H1 (cell line): Measurements from ENCODE around the gene LSM7. TPM values are rescaled to one million over a fixed set of nuclear protein-coding genes. Genes with fewer than 3 reads are reported as not detected.

ENCODE experiments used
- CTCF ChIA-PET: fragments of 300-600 bp; sonication (Branson Sonifier 250); formaldehyde crosslinking; loops from one replicate; lab custom pipeline; 2021; ENCODE audit not compliant: partially characterized antibody; lab: Charles Lee
- POLR2A ChIA-PET: fragments of 300-600 bp; sonication (Branson Sonifier 250); formaldehyde crosslinking; loops from one replicate; lab custom pipeline; 2021; ENCODE audit warnings: inconsistent platforms; ENCODE audit not compliant: partially characterized antibody; lab: Charles Lee
- DNase-seq, 2 experiments: peaks; one replicate each; pipeline versions ENCODE4 v3.0.0 to v3.0.0-alpha.2; 2010 to 2022; ENCODE audit warnings: low spot score in 2 of 2, low read depth in 1 of 2, mixed read lengths in 1 of 2
- FAIRE-seq: peaks from 2 replicates; lab custom pipeline; 2011; peaks lifted over from hg19 to GRCh38; lab: Jason Lieb, UNC
- H2AFZ ChIP-seq: 2 replicates; pipeline ENCODE4 v1.8.1; 2012; ENCODE audit warnings: low read length, inconsistent platforms
- H2AK5ac ChIP-seq: 2 replicates; pipeline ENCODE4 v1.6.1; 2013; ENCODE audit warnings: low read depth, low read length
- H2BK120ac ChIP-seq: replicated peaks from 2 replicates; pipeline ENCODE3; 2013; ENCODE audit warnings: low read depth, low read length, inconsistent platforms
- H2BK12ac ChIP-seq: 2 replicates; pipeline ENCODE4 v1.6.1; 2013; ENCODE audit warnings: low read depth, low read length
- H2BK15ac ChIP-seq: 2 replicates; pipeline ENCODE4 v1.6.1; 2013; ENCODE audit warnings: low read length
- H2BK20ac ChIP-seq: 2 replicates; pipeline ENCODE4 v1.6.1; 2013; ENCODE audit warnings: low read length
- H2BK5ac ChIP-seq: 2 replicates; pipeline ENCODE4 v1.6.1; 2013; ENCODE audit warnings: low read depth, low read length
- H3K14ac ChIP-seq: 2 replicates; pipeline ENCODE4 v1.6.1; 2013; ENCODE audit warnings: inconsistent platforms; ENCODE audit not compliant: insufficient read length
- H3K18ac ChIP-seq: 2 replicates; pipeline ENCODE4 v1.6.1; 2013; ENCODE audit warnings: low read length; ENCODE audit errors: extremely low read depth
- H3K23ac ChIP-seq: 2 replicates; pipeline ENCODE4 v1.6.1; 2013; ENCODE audit warnings: inconsistent platforms; ENCODE audit not compliant: insufficient read length
- H3K23me2 ChIP-seq: 2 replicates; pipeline ENCODE4 v1.6.1; 2013; ENCODE audit warnings: low read depth, low read length
- H3K27ac ChIP-seq: 2 replicates; pipeline ENCODE4 v1.6.1; 2011; ENCODE audit warnings: low read depth, low read length, inconsistent platforms
- H3K27me3 ChIP-seq, 4 experiments: replicated peaks in 1 of 4; 1 replicate in 1 of 4; 2 replicates in 3 of 4; pipeline versions ENCODE4 v1.6.1 to v1.8.1; 2011 to 2013; ENCODE audit warnings: low read length in 3 of 4, mild to moderate bottlenecking in 3 of 4, inconsistent platforms in 2 of 4, mixed read lengths in 2 of 4, moderate library complexity in 1 of 4; ENCODE audit not compliant: control insufficient read depth in 3 of 4, insufficient read depth in 3 of 4; ENCODE audit errors: extremely low read depth in 1 of 4
- H3K36me3 ChIP-seq, 4 experiments: 2 replicates each; pipeline versions ENCODE4 v1.6.1 to v1.8.1; 2011 to 2013; ENCODE audit warnings: mild to moderate bottlenecking in 4 of 4, low read length in 3 of 4, moderate library complexity in 2 of 4, control low read depth in 1 of 4, inconsistent platforms in 1 of 4; ENCODE audit not compliant: insufficient read depth in 4 of 4, control insufficient read depth in 2 of 4
- H3K4ac ChIP-seq: replicated peaks from 2 replicates; pipeline ENCODE3; 2013; ENCODE audit warnings: low read length, low read depth, mixed read lengths, inconsistent platforms; ENCODE audit not compliant: insufficient read length
- H3K4me1 ChIP-seq, 4 experiments: replicated peaks in 1 of 4; 1 replicate in 1 of 4; 2 replicates in 3 of 4; pipeline versions ENCODE4 v1.6.1 to v1.8.1; 2011 to 2013; ENCODE audit warnings: low read length in 3 of 4, inconsistent platforms in 2 of 4, mixed read lengths in 1 of 4; ENCODE audit not compliant: insufficient read depth in 4 of 4, control insufficient read depth in 3 of 4
- H3K4me2 ChIP-seq, 2 experiments: 2 replicates each; pipeline versions ENCODE4 v1.6.1 to v1.8.1; 2011 to 2013; ENCODE audit warnings: low read depth in 2 of 2, low read length in 2 of 2, control low read depth in 1 of 2, inconsistent platforms in 1 of 2, mild to moderate bottlenecking in 1 of 2; ENCODE audit not compliant: insufficient read depth in 1 of 2
- H3K4me3 ChIP-seq, 4 experiments: fragments of 200-600, 300-600 bp in 1 of 4; sonication (generic), shearing (Covaris generic), sonication (Bioruptor Twin) in 1 of 4; 2 replicates each; pipeline versions ENCODE4 v1.5.1 to v1.8.1; 2011 to 2016; ENCODE audit warnings: low read length in 4 of 4, low read depth in 3 of 4, control low read depth in 2 of 4, inconsistent platforms in 2 of 4, mild to moderate bottlenecking in 2 of 4, mixed read lengths in 1 of 4, moderate library complexity in 1 of 4; ENCODE audit not compliant: insufficient read depth in 2 of 4; ENCODE audit errors: extremely low read depth in 1 of 4
- H3K56ac ChIP-seq: replicated peaks from 2 replicates; pipeline ENCODE3; 2013; ENCODE audit warnings: low read depth, mild to moderate bottlenecking, mixed read lengths, low read length, inconsistent platforms; ENCODE audit not compliant: insufficient read length
- H3K79me1 ChIP-seq: 2 replicates; pipeline ENCODE4 v1.6.1; 2013; ENCODE audit warnings: low read depth, low read length, control low read depth
- H3K79me2 ChIP-seq, 2 experiments: 2 replicates each; pipeline versions ENCODE4 v1.6.1 to v1.8.1; 2012 to 2013; ENCODE audit warnings: low read length in 2 of 2, mild to moderate bottlenecking in 2 of 2, inconsistent platforms in 1 of 2; ENCODE audit not compliant: insufficient read depth in 2 of 2, control insufficient read depth in 1 of 2
- H3K9ac ChIP-seq, 4 experiments: replicated peaks in 1 of 4; 1 replicate in 1 of 4; 2 replicates in 3 of 4; pipeline versions ENCODE4 v1.6.1 to v1.8.1; 2011 to 2013; ENCODE audit warnings: low read depth in 3 of 4, low read length in 3 of 4, control low read depth in 2 of 4, mild to moderate bottlenecking in 2 of 4, moderate library complexity in 2 of 4, inconsistent platforms in 1 of 4; ENCODE audit errors: extremely low read depth in 1 of 4
- H3K9me3 ChIP-seq, 2 experiments: 2 replicates each; pipeline versions ENCODE4 v1.6.1 to v1.8.1; 2012 to 2013; ENCODE audit warnings: mild to moderate bottlenecking in 2 of 2, moderate library complexity in 2 of 2, control low read depth in 1 of 2, inconsistent platforms in 1 of 2, low read depth in 1 of 2, low read length in 1 of 2, mixed read lengths in 1 of 2; ENCODE audit not compliant: insufficient read depth in 2 of 2
- H4K20me1 ChIP-seq, 2 experiments: replicated peaks in 1 of 2; 2 replicates each; pipeline versions ENCODE3 to v1.8.1; 2011 to 2013; ENCODE audit warnings: inconsistent platforms in 2 of 2, low read length in 2 of 2, mild to moderate bottlenecking in 1 of 2; ENCODE audit not compliant: insufficient read depth in 2 of 2, control insufficient read depth in 1 of 2
- H4K5ac ChIP-seq: 2 replicates; pipeline ENCODE4 v1.6.1; 2013; ENCODE audit warnings: low read length, low read depth, mixed read lengths, inconsistent platforms; ENCODE audit not compliant: insufficient read length
- H4K8ac ChIP-seq: 2 replicates; pipeline ENCODE4 v1.8.0; 2013; ENCODE audit warnings: mild to moderate bottlenecking, moderate library complexity, low read length, inconsistent platforms; ENCODE audit not compliant: insufficient read depth; ENCODE audit errors: extremely low read depth
- H4K91ac ChIP-seq: replicated peaks from 2 replicates; pipeline ENCODE3; 2013; ENCODE audit warnings: low read length, mixed read lengths, inconsistent platforms; ENCODE audit not compliant: insufficient read length
- FOSL1 ChIP-seq: IDR thresholded peaks from 2 replicates; pipeline ENCODE4 v1.6.1; 2011; ENCODE audit warnings: mild to moderate bottlenecking, low read depth, low read length, moderate library complexity; ENCODE audit not compliant: insufficient read depth
- KDM1A ChIP-seq: fragments of 200-600, 300-600 bp; sonication (generic); IDR thresholded peaks from 2 replicates; pipeline ENCODE4 v1.7.1; 2016; ENCODE audit warnings: mild to moderate bottlenecking, low read length, borderline replicate concordance
- POU5F1 ChIP-seq: IDR thresholded peaks from 2 replicates; pipeline ENCODE4 v1.6.1; 2011; ENCODE audit warnings: low read depth, mild to moderate bottlenecking, low read length, moderate library complexity
- RAD21 ChIP-seq, 2 experiments: IDR thresholded peaks in 1 of 2; conservative IDR thresholded peaks in 1 of 2; 2 replicates each; pipeline ENCODE4 v1.6.1; 2011; ENCODE audit warnings: low read depth in 2 of 2, low read length in 2 of 2, improper control_type of control experiment in 1 of 2, inconsistent platforms in 1 of 2, mild to moderate bottlenecking in 1 of 2, moderate library complexity in 1 of 2
- RBBP5 ChIP-seq: IDR thresholded peaks from 2 replicates; pipeline ENCODE4 v1.7.1; 2012; ENCODE audit warnings: low read depth, mild to moderate bottlenecking, inconsistent platforms, low read length, moderate library complexity, borderline replicate concordance
- RFX5 ChIP-seq: IDR thresholded peaks from 2 replicates; pipeline ENCODE4 v1.6.1; 2011; ENCODE audit warnings: low read depth, low read length, improper control_type of control experiment, borderline replicate concordance
- SRF ChIP-seq: IDR thresholded peaks from 2 replicates; pipeline ENCODE4 v1.6.1; 2011; ENCODE audit warnings: mild to moderate bottlenecking, low read depth, low read length, moderate library complexity
- YY1 ChIP-seq: IDR thresholded peaks from 2 replicates; pipeline ENCODE4 v1.6.1; 2011; ENCODE audit warnings: low read depth, mild to moderate bottlenecking, low read length
- WGBS, 2 experiments: shearing (Covaris generic) in 1 of 2; methylation state at CpG; one replicate each; pipeline versions ENCODE4 v1.1.6 to v1.1.7; 2013 to 2015; ENCODE audit warnings: low lambda C conversion rate in 2 of 2, mixed read lengths in 2 of 2, inconsistent platforms in 1 of 2, low coverage in 1 of 2, missing lambda C conversion rate in 1 of 2; ENCODE audit not compliant: insufficient replicate concordance in 2 of 2, insufficient coverage in 1 of 2, insufficient read length in 1 of 2; ENCODE audit errors: extremely low coverage in 1 of 2, missing lambda C conversion rate in 1 of 2; 5-methylcytosine and 5-hydroxymethylcytosine counted together
- polyA plus RNA-seq, 7 experiments: library from polyadenylated mRNA; depleted of rRNA in 3 of 7; stranded (reverse) in 5 of 7; unstranded in 2 of 7; fragments of >200 nt in 5 of 7; fragments of 200-250 nt in 2 of 7; gene quantifications; 1 replicate in 5 of 7; 2 replicates in 1 of 7; 4 replicates in 1 of 7; pipeline versions ENCODE4 v1.2.1 to v1.2.3, GENCODE V29; 2011 to 2013; ENCODE audit warnings: missing spikeins in 2 of 7, mixed read lengths in 2 of 7
- total RNA-seq: library from RNA; stranded (reverse); fragmentation: NEBNext Ultra II Directional; extraction: Animal tissue kit (Norgen Biotek cat#: 25700); gene quantifications from 2 replicates; pipeline ENCODE4 v1.2.1, GENCODE V29; 2021
- TF ChIP-seq, protein P1 (sequence below): IDR thresholded peaks from 2 replicates; pipeline ENCODE4 v1.6.1; 2012; ENCODE audit warnings: inconsistent platforms

LSM7 gene
- total and polyA plus RNA-seq, 2 of the 8 experiments (the other 6 are each of a cell fraction or from before 2014, with no cell fraction given): 228 to 1,335 TPM

DNA sequence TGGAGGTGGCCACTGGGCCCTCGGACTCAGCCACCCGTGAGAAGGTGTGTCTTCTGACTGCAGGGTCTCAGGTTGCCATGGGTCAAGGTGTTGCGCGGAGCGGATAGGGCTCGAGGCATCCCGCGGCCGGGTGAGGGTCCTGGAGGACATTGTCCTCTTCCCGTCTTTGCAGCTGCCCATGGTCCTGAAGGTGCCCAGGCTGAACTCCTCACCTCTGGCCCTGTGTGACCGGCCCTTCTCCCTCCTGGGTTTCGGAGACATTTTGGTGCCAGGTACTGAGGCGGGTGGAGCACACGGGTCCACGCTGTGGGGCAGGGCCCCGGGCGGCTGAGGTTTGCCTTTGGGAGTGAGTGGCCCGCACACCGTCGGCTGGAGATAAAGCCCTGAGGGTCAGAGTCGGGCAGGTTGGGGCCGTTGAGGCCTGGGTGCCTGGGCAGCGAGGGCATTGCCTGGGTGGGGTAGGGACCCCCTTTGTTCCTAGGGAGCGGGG lies 16.0 kb upstream of the LSM7 start:
- FAIRE-seq: no peak

More for the DNA sequence above, 16.0 kb upstream of the LSM7 start:
- Histone ChIP-seq H3K27me3 (no peaks in the 10 kb centered on the region), H2BK15ac (no peak overlapping the region), H4K5ac (no peak overlapping the region), H2BK5ac (no peak overlapping the region), H3K79me2 (no peaks in the 10 kb centered on the region), H3K4me1 (no peaks in the 10 kb centered on the region), H3K4me3 (no peak overlapping the region), H3K14ac (no peak overlapping the region), H2AFZ (no peak overlapping the region), H3K18ac (no peak overlapping the region), H3K4ac (no peak overlapping the region), H3K79me1 (no peaks in the 10 kb centered on the region), H3K9ac (no peak overlapping the region), H3K23me2 (no peaks in the 10 kb centered on the region), H3K9me3 (no peaks in the 10 kb centered on the region), H4K91ac (no peak overlapping the region), H2BK12ac (no peak overlapping the region), H2AK5ac (no peak overlapping the region), H3K23ac (no peak overlapping the region), H2BK120ac (no peak overlapping the region), H4K8ac (no peak overlapping the region; the same call in 1 of the 2 replicates)
- POLR2A ChIA-PET: interaction anchor here (1.1 kb wide), 1 partner anchor 10 kb away, joined by 3 read pairs; no protein-coding TSS in a partner anchor
- CTCF ChIA-PET: no interaction called here
- 95% methylated on average over 17 of the region's 24 CpGs; no CpG with 5 or more reads in 1 of the 2 experiments for WGBS, 2 experiments
- TF ChIP-seq FOSL1 (no peak), YY1 (no peak), KDM1A (no peak), RFX5 (no peak), RBBP5 (no peak), POU5F1 (no peak), RAD21 (IDR thresholded peaks at IDR 0.05 in 1 of 2, conservative IDR thresholded peaks at IDR 0.05 in 1 of 2; ENCODE audit: low read depth in 2 of 2, low read length in 2 of 2) (no peak), SRF (no peak)
- TF ChIP-seq, protein P1, sequence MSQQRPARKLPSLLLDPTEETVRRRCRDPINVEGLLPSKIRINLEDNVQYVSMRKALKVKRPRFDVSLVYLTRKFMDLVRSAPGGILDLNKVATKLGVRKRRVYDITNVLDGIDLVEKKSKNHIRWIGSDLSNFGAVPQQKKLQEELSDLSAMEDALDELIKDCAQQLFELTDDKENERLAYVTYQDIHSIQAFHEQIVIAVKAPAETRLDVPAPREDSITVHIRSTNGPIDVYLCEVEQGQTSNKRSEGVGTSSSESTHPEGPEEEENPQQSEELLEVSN: no peak
- TF ChIP-seq, all 59 proteins: peak for 0
- Histone ChIP-seq H3K4me2 (no peak overlapping the region), H3K27ac (no peak overlapping the region), H4K20me1 (peaks cover 4 to 5% of the 10 kb centered on the region in 2 experiments), H3K36me3 (peaks cover 2 to 17% (median 6%) of the 10 kb centered on the region in 4 experiments; a peak in 3 of 8 replicates), H3K56ac (no peak overlapping the region), H2BK20ac (no peak overlapping the region)
- DNase-seq: no peak
